ENCODE data around the gene TFRC.

The TFRC gene

DNA sequence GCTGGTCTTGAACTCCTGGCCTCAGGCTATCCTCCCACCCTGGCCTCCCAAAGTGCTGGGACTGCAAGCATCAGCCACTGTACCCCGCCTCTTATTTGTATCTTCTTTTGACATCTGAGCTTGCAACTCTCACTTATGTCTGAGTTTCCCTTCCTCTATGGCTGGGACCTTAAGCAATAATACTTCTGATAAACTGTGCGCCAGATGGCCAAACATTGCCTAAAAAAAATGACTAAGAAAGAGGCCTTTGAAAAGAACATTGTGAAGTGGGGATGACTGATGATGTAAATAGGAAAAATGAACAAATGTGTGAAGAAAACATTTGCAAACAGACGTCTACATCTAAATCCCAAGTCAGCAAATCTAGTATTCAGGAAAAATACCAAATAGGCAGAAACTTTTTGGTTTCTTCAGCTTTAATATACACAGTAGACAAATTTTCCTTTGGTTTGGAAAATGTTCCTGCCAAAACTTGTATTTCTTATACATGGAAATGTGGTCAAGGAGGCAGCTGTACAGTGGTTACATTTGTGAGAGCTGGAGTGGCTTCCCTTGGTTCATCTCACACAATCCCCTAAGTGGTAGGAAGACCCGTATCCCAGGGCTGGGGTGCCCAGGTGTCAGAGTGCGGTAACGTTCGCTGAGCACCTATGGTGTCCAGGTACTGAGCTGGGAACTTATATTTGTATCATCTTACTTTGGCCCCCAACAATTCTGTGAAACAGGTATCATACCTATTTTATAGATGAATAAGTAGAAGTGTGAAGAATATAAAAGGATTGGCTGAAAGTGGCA lies 11.6 kb upstream of the TFRC start:
- Histone ChIP-seq H3K36me3 (ENCODE audit: control insufficient read depth in 1 of 2, insufficient read depth in 2 of 2, low read depth in 1 of 2, low read length in 2 of 2) (no peaks in the 10 kb centered on the region), H3K18ac (ENCODE audit: low read depth in 1 of 2, low read length in 2 of 2) (no peak overlapping the region), H4K8ac (ENCODE audit: low read length) (no peak overlapping the region), H4K91ac (ENCODE audit: low read length) (no peak overlapping the region), H3K4me2 (ENCODE audit: low read length, poor library complexity, severe bottlenecking) (no peak overlapping the region), H2AK5ac (ENCODE audit: low read length, severe bottlenecking) (no peak overlapping the region), H3K4me3 (ENCODE audit: insufficient read depth in 1 of 2, low read depth in 1 of 2, low read length in 2 of 2) (no peak overlapping the region), H3K23ac (ENCODE audit: low read length in 2 of 2) (no peak overlapping the region), H3K4me1 (ENCODE audit: control insufficient read depth, insufficient read depth, low read depth, low read length) (no peaks in the 10 kb centered on the region), H3K27ac (ENCODE audit: low read length, poor library complexity, severe bottlenecking) (no peak overlapping the region), H2BK12ac (ENCODE audit: low read length in 2 of 2) (no peak overlapping the region), H3K9me3 (ENCODE audit: control insufficient read depth, low read length) (no peaks in the 10 kb centered on the region), H3K9ac (ENCODE audit: low read length) (no peak overlapping the region), H2BK5ac (ENCODE audit: low read depth, low read length, poor library complexity, severe bottlenecking) (no peak overlapping the region), H2BK15ac (ENCODE audit: low read depth, poor library complexity, severe bottlenecking) (no peak overlapping the region), H2BK120ac (ENCODE audit: low read depth, low read length) (no peak overlapping the region), H3K4ac (ENCODE audit: low read depth in 1 of 2, low read length in 2 of 2) (no peak overlapping the region), H3K79me1 (replicated peaks; ENCODE audit: low read length, poor library complexity, severe bottlenecking) (no peaks in the 10 kb centered on the region), H3K14ac (ENCODE audit: low read length in 2 of 2) (no peak overlapping the region), H3K27me3 (ENCODE audit: control insufficient read depth in 1 of 2, insufficient read depth in 1 of 2, low read length in 2 of 2) (peaks cover 9 to 13% of the 10 kb centered on the region in 2 experiments), H2AFZ (ENCODE audit: low read depth, low read length) (no peak overlapping the region)
- DNase-seq = peak; percentile 20
- WGBS = 100% methylated on average over 1 of the region's 7 CpGs

DNA sequence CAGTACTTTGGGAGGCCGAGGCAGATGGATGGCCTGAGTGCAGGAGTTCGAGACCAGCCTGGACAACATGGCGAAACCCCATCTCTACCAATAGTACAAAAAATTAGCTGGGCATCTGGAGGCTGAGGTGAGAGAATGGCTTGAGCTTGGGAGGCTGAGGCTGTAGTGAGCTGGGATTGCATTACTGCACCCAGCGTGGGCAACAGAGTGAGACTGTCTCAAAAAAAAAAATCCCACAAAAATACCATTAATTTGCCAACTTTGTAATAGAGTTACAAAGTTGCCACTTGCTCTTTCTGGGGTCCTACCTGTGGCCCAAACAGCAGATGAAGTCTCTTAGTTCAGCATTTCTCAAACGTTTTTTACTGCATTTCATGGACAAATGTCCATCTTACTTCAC lies 6.0 kb upstream of the TFRC start:
- Histone ChIP-seq H2BK12ac (ENCODE audit: low read length in 2 of 2) (no peak overlapping the region), H2BK120ac (ENCODE audit: low read depth, low read length) (no peak overlapping the region), H2BK15ac (ENCODE audit: low read depth, poor library complexity, severe bottlenecking) (no peak overlapping the region), H4K91ac (ENCODE audit: low read length) (no peak overlapping the region), H3K4me3 (ENCODE audit: insufficient read depth in 1 of 2, low read depth in 1 of 2, low read length in 2 of 2) (no peak overlapping the region), H3K14ac (ENCODE audit: low read length in 2 of 2) (no peak overlapping the region), H4K8ac (ENCODE audit: low read length) (no peak overlapping the region), H2AK5ac (ENCODE audit: low read length, severe bottlenecking) (no peak overlapping the region), H3K23ac (ENCODE audit: low read length in 2 of 2) (no peak overlapping the region), H2BK5ac (ENCODE audit: low read depth, low read length, poor library complexity, severe bottlenecking) (no peak overlapping the region), H3K79me1 (replicated peaks; ENCODE audit: low read length, poor library complexity, severe bottlenecking) (no peaks in the 10 kb centered on the region), H3K9me3 (ENCODE audit: control insufficient read depth, low read length) (no peaks in the 10 kb centered on the region), H3K4me2 (ENCODE audit: low read length, poor library complexity, severe bottlenecking) (no peak overlapping the region), H3K36me3 (ENCODE audit: control insufficient read depth in 1 of 2, insufficient read depth in 2 of 2, low read depth in 1 of 2, low read length in 2 of 2) (no peaks in the 10 kb centered on the region), H3K9ac (ENCODE audit: low read length) (no peak overlapping the region), H3K18ac (ENCODE audit: low read depth in 1 of 2, low read length in 2 of 2) (no peak overlapping the region), H3K4ac (ENCODE audit: low read depth in 1 of 2, low read length in 2 of 2) (no peak overlapping the region), H3K27ac (ENCODE audit: low read length, poor library complexity, severe bottlenecking) (no peak overlapping the region), H2AFZ (ENCODE audit: low read depth, low read length) (no peak overlapping the region), H3K4me1 (ENCODE audit: control insufficient read depth, insufficient read depth, low read depth, low read length) (no peaks in the 10 kb centered on the region), H3K27me3 (ENCODE audit: control insufficient read depth in 1 of 2, insufficient read depth in 1 of 2, low read length in 2 of 2) (no peaks in the 10 kb centered on the region)
- DNase-seq = no peak
- 69% methylated on average over 4 of the region's 5 CpGs for WGBS

DNA sequence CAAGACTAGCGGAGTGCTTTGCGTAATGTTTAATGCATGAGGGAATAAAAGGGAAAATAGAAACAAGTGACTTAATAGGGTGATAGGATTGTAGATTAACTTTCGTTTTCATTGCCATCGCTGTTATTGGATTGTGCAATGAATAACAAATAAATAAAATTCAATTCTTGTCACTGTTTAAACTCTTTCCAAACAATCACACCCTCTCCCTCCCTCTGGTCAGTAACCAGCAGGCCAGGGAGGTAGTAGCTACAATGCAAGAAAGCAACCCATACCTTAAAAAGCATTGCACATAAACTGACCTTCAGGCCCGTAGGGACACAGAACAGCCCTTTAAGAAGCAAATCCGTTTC lies 705 bp upstream of the TFRC start:
- H3K14ac ChIP-seq (ENCODE audit: low read length in 2 of 2) = no peak overlapping the region
- 83% methylated on average over 4 of the region's 6 CpGs for WGBS
- no peaks in the 10 kb centered on the region for H3K27me3 ChIP-seq (ENCODE audit: control insufficient read depth in 1 of 2, insufficient read depth in 1 of 2, low read length in 2 of 2)
- H3K18ac ChIP-seq (ENCODE audit: low read depth in 1 of 2, low read length in 2 of 2) = no peak overlapping the region
- H3K4me2 ChIP-seq (ENCODE audit: low read length, poor library complexity, severe bottlenecking) = no peak overlapping the region
- H2AFZ ChIP-seq (ENCODE audit: low read depth, low read length) = no peak overlapping the region
- no peak overlapping the region for H2BK15ac ChIP-seq (ENCODE audit: low read depth, poor library complexity, severe bottlenecking)
- no peaks in the 10 kb centered on the region for H3K36me3 ChIP-seq (ENCODE audit: control insufficient read depth in 1 of 2, insufficient read depth in 2 of 2, low read depth in 1 of 2, low read length in 2 of 2)
- H2BK12ac ChIP-seq (ENCODE audit: low read length in 2 of 2) = no peak overlapping the region
- H3K4me3 ChIP-seq (ENCODE audit: insufficient read depth in 1 of 2, low read depth in 1 of 2, low read length in 2 of 2) = peak overlapping the region in 1 of 2 experiments; percentile 90
- H2BK120ac ChIP-seq (ENCODE audit: low read depth, low read length) = no peak overlapping the region
- H4K91ac ChIP-seq (ENCODE audit: low read length) = no peak overlapping the region
- no peak overlapping the region for H2AK5ac ChIP-seq (ENCODE audit: low read length, severe bottlenecking)
- no peaks in the 10 kb centered on the region for H3K9me3 ChIP-seq (ENCODE audit: control insufficient read depth, low read length)
- H3K27ac ChIP-seq (ENCODE audit: low read length, poor library complexity, severe bottlenecking) = no peak overlapping the region
- DNase-seq = no peak
- no peak overlapping the region for H3K4ac ChIP-seq (ENCODE audit: low read depth in 1 of 2, low read length in 2 of 2)
- no peak overlapping the region for H4K8ac ChIP-seq (ENCODE audit: low read length)
- no peak overlapping the region for H2BK5ac ChIP-seq (ENCODE audit: low read depth, low read length, poor library complexity, severe bottlenecking)
- H3K9ac ChIP-seq (ENCODE audit: low read length) = peak overlapping the region; percentile 90
- peaks cover 5% of the 10 kb centered on the region for H3K4me1 ChIP-seq (ENCODE audit: control insufficient read depth, insufficient read depth, low read depth, low read length)
- no peak overlapping the region for H3K23ac ChIP-seq (ENCODE audit: low read length in 2 of 2)
- peaks cover 4% of the 10 kb centered on the region for H3K79me1 ChIP-seq (replicated peaks; ENCODE audit: low read length, poor library complexity, severe bottlenecking)

DNA sequence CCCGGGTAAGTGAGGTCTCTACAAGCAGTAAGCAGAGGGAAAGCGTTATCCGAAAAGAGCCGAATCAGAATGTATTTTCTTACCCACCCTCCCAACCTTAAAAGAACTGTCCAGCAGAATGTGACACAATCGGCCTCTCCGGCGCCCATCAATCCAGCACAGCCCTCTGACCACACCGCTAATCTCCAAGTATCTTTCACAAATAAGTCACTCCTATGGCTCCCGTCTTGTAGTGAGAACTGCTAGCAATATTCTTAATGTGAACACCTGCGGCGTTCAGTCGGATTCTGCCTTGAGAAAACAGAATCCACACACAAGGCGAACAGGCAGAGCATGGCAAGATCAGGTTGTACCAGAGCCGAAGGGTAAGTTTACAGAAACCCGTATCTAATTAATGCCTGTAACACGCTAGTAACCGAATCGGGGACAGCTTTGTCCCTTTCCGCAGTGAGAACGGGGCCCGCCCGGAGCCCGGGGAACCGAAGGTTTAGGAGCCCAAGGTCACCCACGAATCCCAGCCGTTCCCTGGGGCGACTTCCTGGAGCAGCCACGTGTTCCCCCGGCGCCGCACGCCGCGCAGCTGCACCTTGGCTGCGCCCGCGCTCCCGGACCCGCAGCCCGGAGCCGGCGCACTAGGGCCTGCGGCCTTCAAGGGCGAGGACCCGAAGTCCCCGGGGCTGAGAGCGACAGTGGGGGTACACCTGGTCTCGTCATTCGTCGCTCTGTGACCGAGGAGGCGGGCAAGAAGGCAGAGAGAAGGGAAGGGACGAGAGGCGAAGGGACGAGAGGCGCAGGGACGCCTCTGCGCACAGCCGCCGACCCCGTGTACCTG lies 672 bp downstream of the TFRC start:
- Histone ChIP-seq H3K18ac (ENCODE audit: low read depth in 1 of 2, low read length in 2 of 2) (peak overlapping the region; percentile 83 to 91), H3K14ac (ENCODE audit: low read length in 2 of 2) (peak overlapping the region in 1 of 2 experiments; percentile 97), H4K8ac (ENCODE audit: low read length) (peak overlapping the region; percentile 87), H3K79me1 (replicated peaks; ENCODE audit: low read length, poor library complexity, severe bottlenecking) (peaks cover 4% of the 10 kb centered on the region), H4K91ac (ENCODE audit: low read length) (peak overlapping the region; percentile 72), H2BK12ac (ENCODE audit: low read length in 2 of 2) (no peak overlapping the region), H3K4me1 (ENCODE audit: control insufficient read depth, insufficient read depth, low read depth, low read length) (peaks cover 5% of the 10 kb centered on the region), H3K4me2 (ENCODE audit: low read length, poor library complexity, severe bottlenecking) (peak overlapping the region; percentile 95), H2BK120ac (ENCODE audit: low read depth, low read length) (no peak overlapping the region), H3K4me3 (ENCODE audit: insufficient read depth in 1 of 2, low read depth in 1 of 2, low read length in 2 of 2) (peak overlapping the region; percentile 90 to 96), H2AFZ (ENCODE audit: low read depth, low read length) (peak overlapping the region; percentile 94), H3K27me3 (ENCODE audit: control insufficient read depth in 1 of 2, insufficient read depth in 1 of 2, low read length in 2 of 2) (no peaks in the 10 kb centered on the region), H2AK5ac (ENCODE audit: low read length, severe bottlenecking) (no peak overlapping the region), H3K27ac (ENCODE audit: low read length, poor library complexity, severe bottlenecking) (no peak overlapping the region), H3K36me3 (ENCODE audit: control insufficient read depth in 1 of 2, insufficient read depth in 2 of 2, low read depth in 1 of 2, low read length in 2 of 2) (no peaks in the 10 kb centered on the region), H3K9me3 (ENCODE audit: control insufficient read depth, low read length) (no peaks in the 10 kb centered on the region), H2BK15ac (ENCODE audit: low read depth, poor library complexity, severe bottlenecking) (peak overlapping the region; percentile 46), H2BK5ac (ENCODE audit: low read depth, low read length, poor library complexity, severe bottlenecking) (no peak overlapping the region), H3K4ac (ENCODE audit: low read depth in 1 of 2, low read length in 2 of 2) (peak overlapping the region in 1 of 2 experiments; percentile 93), H3K9ac (ENCODE audit: low read length) (peak overlapping the region; percentile 90), H3K23ac (ENCODE audit: low read length in 2 of 2) (peak overlapping the region; percentile 79 to 93)
- DNase-seq = peak; percentile 65
- under 1% methylated on average over 37 of the region's 61 CpGs for WGBS

Data from mesenchymal stem cell (in vitro differentiated cells and primary cell).